HG03039 (cell line): ENCODE measurements around the gene CHI3L1.

ENCODE experiments used
- ATAC-seq: cut with Tn5 transposase; IDR thresholded peaks from one replicate; pipeline ENCODE4 v1.9.1; 2021; ENCODE audit warnings: mild to moderate bottlenecking, moderate library complexity; ENCODE audit not compliant: unreplicated experiment

The CHI3L1 gene

GRCh38 chr1:203207751-203208150 is 21.2 kb upstream of the CHI3L1 start:
- ATAC-seq = no peak

GRCh38 chr1:203206129-203206687 is 19.7 kb upstream of the CHI3L1 start:
- no peak for ATAC-seq

GRCh38 chr1:203204756-203205155 is 18.3 kb upstream of the CHI3L1 start:
- ATAC-seq = no peak

GRCh38 chr1:203202431-203203245 is 16.1 kb upstream of the CHI3L1 start:
- ATAC-seq = no peak

- ATAC-seq = no peak
These were observed 15.2 kb upstream of the CHI3L1 start for GRCh38 chr1:203201516-203202205.

DNA sequence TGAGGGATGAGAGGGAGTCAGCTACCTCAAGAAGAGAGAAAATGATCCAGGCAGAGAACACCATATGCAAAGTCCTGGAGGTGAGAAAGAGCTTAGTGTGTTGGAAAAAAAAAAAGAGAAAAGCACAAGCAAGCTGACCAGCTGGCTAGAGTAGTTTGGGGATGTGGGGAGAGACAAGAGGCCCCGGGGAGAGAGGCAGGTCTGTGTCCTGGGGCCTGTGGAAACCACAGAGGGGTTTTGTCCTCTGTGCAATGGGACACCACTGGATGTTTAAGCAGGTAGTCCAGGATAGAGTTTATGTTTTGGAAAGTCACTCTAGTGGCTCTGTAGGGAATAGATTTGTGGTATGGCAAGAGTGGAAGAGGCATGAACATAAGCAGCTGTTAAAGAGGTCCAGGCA is 14.4 kb upstream of the CHI3L1 start:
- ATAC-seq = no peak

DNA sequence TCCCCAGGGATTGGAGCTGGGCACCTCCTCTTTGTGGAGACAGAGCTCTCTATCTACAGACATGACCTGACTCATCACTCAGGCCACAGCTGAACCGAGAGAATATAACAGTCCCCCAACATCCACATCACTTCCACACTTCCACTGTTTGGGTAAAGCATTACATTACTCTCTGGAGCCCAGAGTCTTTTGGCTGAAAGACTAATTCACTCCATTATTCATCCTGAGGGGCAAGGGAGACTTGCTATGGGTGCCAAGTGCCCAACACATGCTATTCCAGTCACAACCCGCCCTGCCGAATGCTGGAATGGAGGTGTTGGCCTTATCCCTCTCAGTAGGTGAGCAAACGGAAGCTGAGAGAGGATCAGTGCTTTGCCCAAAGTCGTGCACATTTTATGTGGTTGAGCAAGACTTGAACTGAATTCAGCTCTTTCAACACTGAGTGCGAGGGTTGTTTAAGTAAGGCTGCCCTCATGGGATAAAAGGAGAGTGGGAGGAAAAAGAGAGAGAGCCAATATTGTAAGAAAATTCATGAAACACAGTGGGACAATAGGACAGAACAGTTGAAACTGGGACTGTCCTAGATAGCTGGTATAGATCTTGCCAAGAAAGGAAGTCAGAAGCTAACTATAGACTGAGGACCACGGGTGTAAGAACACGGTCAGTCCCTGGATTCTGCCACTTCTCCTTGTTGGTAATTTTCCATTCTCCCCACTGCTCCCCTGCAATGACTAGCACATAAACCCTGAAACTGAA is 13.5 kb upstream of the CHI3L1 start:
- no peak for ATAC-seq

DNA sequence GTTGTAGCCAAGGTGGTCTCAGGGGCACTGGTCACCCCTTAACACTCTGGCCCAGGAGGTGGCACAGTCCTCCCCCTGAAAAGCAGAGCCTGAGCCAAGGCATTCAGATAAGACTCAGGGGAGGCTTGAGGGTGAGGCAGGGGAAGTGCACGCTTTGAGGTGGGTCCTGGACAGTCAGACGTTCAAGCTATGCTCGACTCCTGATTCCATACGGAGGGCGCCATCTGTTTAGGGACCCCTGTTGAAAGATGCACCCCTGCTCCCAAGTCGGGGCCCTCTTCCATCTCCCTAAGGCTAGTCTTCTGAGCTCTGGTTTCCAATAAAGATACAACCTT is 12.9 kb upstream of the CHI3L1 start:
- no peak for ATAC-seq

DNA sequence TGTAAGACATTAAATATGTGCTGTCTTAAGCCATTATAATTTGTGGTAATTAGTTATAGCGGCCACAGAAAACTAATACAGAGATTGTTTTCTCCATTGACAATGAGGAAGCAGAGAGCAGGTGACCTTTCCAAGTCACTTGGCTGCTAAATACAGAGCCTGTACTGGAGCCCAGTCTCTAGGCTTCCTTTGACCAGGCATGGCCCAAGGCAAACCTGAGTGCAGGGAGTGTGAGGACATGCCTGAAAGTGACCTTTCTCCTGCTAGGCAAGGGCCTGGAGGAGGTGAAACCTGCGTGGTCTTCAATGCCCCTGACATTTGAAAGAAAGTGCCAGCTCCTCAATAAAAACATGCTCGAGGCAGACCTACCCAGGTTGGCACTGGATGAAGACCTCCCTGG is 12.5 kb upstream of the CHI3L1 start:
- ATAC-seq = no peak

GRCh38 chr1:203197625-203198024 is 11.1 kb upstream of the CHI3L1 start:
- no peak for ATAC-seq

- no peak for ATAC-seq
These were observed 9.9 kb upstream of the CHI3L1 start for GRCh38 chr1:203196371-203196770.

GRCh38 chr1:203190949-203191348 is 4.4 kb upstream of the CHI3L1 start:
- ATAC-seq = no peak

DNA sequence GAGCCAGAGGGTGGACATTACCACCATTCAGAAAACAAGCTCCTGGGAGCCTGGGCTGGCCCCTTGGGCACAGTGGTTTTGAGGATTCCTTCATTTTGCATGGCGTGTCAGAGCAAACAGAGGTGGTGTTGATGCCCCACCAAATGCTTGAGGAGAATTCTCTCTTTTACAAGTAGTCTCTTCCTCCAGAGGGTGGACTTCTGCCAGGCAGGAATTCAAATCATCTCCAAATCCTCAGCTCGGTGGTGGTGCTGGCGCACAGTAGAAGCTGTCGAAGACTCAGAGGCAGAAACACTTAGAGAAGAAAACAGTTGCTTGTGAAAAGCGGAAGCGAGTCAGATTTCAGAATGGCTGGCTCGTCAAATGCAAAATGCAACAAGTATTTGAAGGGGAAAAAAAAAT is 3.4 kb upstream of the CHI3L1 start:
- ATAC-seq = no peak

DNA sequence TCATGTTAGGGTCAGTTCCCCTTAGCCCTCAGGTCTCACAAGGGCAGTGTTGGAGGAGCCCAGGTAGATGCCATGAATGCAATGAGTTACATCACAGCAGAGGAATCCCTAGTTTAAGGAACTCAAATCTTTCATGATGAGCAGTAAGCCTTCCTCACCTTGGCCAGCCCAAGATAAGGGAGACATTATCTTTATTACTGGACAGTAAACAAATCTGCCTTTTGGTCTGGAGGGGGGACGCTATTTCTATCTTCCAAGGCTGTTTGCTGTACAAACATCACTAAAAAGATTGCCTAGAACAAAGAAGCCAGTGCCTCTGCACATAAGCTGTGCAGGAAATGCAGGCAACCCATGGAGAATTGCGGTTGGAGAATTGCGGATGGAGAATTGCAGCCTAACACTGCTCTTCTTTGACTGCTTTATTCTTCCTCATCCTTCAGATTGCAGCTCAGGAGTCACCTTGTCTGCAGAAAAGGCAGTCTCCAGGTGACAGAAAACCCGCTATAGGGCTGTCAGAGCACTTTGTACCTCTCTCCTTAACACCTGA is 2.3 kb upstream of the CHI3L1 start:
- ATAC-seq = no peak

- no peak for ATAC-seq
These were observed 1.3 kb upstream of the CHI3L1 start for GRCh38 chr1:203187689-203188264.

GRCh38 chr1:203187304-203187685 is 791 bp upstream of the CHI3L1 start:
- ATAC-seq = no peak

- ATAC-seq = no peak
These were observed 436 bp downstream of the CHI3L1 start for GRCh38 chr1:203186091-203186445.

DNA sequence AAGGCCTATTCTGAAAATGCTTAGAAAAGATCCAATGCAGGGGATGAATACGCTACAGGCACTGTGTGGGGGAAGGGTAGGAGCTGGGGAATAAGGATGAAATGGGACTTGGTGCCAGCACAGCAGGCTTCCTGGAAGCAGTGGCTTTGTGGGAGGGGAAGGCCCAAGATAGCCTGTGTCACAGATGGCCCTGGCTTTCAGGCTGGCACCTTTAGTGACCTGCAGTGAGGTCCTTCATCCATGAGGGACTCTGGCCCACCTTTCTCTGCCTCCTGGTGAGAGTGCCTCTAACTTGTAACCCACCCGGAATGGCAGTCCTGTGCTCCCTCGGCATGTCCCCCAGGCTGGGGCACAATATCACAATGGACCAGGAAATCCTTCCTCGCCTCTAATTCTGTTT is 919 bp downstream of the CHI3L1 start:
- ATAC-seq = no peak

- ATAC-seq = no peak
These were observed 1.4 kb downstream of the CHI3L1 start for GRCh38 chr1:203185061-203185461.

DNA sequence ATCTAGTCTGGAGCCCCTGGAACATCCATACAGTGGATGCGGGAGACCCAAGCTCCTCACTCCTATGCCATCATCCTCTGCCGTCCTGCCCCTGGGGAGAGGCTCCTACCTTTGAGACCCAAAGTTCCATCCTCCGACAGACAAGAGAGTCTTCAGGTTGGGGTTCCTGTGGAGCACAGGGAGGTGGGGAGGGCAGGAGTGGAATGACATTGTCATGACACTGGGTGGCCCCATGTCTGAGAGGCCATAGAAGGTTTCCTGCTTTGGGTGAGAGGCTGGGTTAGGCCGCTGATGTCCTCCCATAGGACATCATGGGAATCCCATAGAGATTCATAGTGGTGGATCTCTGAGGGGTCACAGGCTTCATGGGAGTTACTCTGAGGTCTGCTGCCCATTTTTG is 2.0 kb downstream of the CHI3L1 start:
- no peak for ATAC-seq

- ATAC-seq = no peak
These were observed 2.7 kb downstream of the CHI3L1 start for GRCh38 chr1:203183828-203184227.
